Smooth muscle cell of the umbilical artery (primary cell): ENCODE measurements around the gene NFE2L2. TPM values are rescaled to one million over a fixed set of nuclear protein-coding genes. Genes with fewer than 3 reads are reported as not detected.

Experiments used
- total RNA-seq: library from RNA; depleted of rRNA; stranded (reverse); fragments of >200 nt; gene quantifications from 2 replicates; pipeline ENCODE4 v1.2.3, GENCODE V29; 2014

The NFE2L2 gene
- 71.5 and 83.1 TPM in 2 replicates for total RNA-seq

GRCh38 chr2:177264693-177265587 lies at the start of gene NFE2L2:
NFE2L2 (minus strand) TSS chr2:177264727; CDS start chr2:177264576, 151 bp downstream.

GRCh38 chr2:177212106-177212890 lies 52.2 kb downstream of the NFE2L2 start, which contains the start of gene HNRNPA3:
HNRNPA3 (plus strand) TSS chr2:177212794; CDS start chr2:177212800, 6 bp downstream.

Other genes with a start within 250 kb of the NFE2L2 start
- 33.6 and 53.6 TPM in 2 replicates for gene HNRNPA3, start 51.9 kb downstream of the NFE2L2 start, total RNA-seq
- 49.3 and 64.7 TPM in 2 replicates for gene AGPS, start 128.0 kb upstream of the NFE2L2 start, total RNA-seq